GM19328 (cell line): ENCODE results near the gene IRAK2.

Experiments
- ATAC-seq: cut with Tn5 transposase; IDR thresholded peaks from one replicate; pipeline ENCODE4 v1.9.1; 2021; ENCODE audit warnings: mild to moderate bottlenecking, moderate library complexity; ENCODE audit not compliant: unreplicated experiment

The IRAK2 gene

DNA sequence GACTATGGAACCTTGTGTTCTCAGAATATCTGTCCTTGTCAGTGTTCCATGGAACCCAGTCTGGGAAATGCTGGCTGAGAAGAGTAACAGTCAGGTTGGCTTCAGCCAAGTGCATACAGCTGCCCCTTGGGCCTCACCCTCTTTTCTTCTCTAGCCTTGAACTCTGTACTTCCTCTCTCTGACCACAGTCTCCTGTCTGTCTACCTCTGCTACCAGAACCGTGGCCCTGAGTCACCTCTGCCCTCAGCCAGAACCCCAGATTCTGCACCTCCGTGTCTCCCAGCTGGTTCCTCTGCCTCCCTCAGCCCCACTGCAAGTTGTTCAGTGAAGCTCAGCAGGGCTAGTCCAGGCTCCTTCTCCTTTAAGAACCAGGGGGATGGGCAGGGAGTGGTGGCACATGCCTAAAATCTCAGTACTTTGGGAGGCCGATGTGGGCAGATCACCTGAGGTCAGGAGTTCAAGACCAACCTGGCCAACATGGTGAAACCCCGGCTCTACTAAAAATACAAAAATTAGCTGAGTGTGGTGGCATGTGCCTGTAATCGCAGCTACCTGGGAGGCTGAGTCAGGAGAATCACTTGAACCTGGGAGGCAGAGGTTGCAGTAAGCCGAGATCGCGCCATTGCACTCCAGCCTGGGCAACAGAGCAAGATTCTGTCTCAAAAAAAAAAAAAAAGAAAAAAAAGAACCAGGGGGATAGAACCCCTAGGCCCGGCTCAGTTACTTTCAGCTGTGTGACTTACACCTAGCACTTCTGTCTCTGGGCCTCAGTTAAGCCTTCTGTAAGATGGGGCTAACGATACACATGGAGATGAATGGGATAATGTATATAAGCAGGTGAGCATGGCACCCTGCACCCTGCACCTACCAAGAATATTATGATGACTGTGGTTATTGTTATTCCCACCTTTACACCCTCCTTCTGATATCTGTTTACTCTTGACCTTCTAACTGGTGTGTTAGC, 59.2 kb downstream of the IRAK2 start:
- ATAC-seq, result no peak

DNA sequence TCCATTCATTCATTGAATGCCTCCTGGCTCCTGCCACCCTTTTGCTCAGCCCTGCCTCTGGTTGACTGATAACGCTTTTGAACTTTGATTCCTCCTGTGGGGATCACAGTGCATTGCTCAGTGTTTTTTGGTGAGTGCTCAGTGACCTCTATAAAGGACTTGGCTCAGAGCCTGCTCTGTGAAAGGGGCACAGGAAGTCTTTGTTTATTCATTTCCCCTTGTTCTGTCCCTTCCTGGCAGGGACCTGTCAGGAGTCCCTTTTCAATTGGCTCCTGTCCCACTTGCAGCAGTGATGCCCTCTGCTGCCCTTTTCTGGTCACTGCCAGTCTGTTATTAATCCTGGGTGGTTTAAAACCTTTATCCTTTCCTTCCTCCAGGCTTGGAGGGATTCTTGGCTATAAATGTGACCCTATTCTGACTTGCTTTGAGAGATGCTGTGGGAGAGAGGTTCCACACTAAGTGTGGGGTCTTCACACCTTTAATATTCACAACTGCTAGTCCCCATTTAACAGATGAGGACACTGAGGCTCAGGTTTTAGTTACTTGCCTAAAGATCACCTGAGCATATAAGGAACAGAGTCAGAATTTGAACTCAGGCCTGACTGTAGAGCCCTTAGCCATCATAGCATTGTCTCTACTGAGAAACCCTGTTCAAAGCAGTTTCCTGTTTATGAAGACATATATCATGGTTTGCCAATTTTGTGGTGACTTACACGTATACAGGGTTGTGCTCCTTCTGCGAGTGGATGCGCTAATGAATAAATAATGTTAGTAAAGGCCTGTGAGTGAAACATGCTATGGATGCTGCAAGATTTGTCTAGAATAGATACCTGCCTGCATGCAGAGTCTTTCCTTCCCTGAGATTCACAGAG, 60.3 kb downstream of the IRAK2 start:
- ATAC-seq, result peak; percentile 38

DNA sequence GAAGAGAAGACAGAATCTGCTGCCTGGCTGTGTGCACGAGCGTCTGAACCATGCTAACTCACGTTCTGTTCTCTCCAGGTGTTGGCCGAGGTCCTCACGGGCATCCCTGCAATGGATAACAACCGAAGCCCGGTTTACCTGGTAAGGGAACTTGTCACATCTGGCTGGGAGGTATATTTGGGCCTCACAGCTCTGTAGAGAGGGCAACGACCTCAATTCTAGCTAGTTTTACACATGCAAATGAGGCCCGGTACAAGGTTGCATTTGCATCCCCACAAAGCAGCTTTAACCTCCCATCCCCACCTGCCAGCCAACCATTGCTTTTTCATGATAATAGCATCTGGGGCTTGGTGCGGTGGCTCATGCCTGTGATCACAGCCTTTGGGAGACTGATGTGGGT, 61.6 kb downstream of the IRAK2 start:
- no peak for ATAC-seq

DNA sequence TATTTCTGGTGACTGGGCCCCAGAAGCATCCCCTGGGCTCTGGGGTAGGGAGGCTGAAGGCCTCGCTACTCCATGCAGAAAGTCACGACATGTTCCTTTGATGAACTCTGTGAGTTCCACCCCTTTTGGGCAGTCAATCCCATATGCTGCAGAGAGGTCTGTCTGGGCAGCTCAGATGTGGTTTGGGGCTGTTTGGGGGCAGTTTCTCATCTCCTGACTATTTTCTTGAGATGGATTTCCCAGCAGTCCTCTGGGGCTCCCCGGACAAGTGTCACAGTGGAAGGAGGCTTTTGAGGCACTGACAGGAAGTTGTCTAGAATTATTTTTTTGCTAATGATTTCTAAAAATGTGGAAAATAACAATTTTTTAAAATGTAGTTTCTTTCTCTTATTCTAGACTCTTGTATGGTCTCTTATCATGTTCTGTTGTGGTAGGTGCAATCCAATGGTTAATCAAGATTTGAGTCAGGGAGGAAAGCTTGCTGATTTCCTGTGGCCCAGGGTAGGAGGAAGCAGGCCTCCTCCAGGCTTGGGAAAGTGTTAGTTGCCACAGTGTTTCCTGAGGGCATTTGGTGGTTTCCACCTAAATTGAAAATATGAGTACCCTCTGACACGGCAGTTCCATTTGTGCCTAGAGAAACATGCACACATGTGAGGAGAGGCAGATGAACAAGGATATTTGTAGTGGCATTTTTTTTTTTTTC, 63.7 kb downstream of the IRAK2 start:
- no peak for ATAC-seq

DNA sequence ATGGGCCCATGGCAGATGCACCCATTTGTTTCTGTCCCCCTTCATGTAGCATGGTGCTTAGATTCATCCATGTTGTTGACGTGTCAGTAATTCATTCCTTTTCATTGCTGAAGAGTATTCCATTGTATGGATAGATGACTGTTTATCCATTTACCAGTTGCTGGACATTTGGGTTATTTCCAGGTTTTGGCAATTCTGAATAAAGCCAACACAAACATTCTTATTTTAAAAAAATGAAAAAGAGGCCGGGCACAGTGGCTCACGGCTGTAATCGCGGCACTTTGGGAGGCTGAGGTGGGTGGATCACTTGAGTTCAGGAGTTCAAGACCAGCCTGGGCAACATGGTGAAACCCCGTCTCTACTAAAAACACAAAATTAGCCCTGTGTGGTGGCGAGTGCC, 64.9 kb downstream of the IRAK2 start:
- no peak for ATAC-seq

DNA sequence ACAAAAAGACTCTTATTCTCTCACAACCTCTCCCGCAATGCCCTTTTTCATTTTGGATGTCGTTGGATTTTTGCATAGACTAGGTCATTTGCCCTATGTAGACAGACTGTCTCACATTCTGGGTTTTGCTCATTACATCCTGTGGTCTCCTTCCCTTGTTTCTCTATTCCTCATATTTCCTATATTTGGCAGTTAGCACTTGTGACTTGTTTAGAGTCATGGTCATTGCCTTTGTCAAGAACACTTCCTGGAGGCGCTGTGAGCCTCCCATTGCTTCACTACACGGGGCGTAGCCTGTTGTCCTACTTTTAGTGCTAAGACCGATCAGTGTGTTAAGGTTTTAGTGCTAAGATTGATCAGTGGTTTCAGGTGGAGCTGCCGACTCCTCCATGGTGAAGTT, 67.4 kb downstream of the IRAK2 start:
- ATAC-seq, result no peak

DNA sequence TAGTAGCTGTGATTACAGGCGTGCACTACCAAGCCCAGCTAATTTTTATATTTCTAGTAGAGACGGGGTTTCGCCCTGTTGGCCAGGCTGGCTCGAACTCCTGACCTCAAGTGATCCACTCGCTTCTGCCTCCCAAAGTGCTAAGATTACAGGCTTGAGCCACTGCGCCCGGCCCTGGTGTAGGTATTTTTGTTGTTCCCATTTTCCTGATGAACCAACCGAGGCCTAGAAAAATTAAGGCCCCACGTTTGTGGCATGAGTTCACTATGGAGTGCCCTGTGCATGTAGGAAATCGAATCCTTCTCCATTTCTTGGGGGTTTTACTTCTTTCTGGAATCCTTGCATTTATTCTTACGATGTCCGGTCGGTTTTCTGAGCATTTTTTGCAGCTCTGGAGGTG, 69.3 kb downstream of the IRAK2 start:
- no peak for ATAC-seq

DNA sequence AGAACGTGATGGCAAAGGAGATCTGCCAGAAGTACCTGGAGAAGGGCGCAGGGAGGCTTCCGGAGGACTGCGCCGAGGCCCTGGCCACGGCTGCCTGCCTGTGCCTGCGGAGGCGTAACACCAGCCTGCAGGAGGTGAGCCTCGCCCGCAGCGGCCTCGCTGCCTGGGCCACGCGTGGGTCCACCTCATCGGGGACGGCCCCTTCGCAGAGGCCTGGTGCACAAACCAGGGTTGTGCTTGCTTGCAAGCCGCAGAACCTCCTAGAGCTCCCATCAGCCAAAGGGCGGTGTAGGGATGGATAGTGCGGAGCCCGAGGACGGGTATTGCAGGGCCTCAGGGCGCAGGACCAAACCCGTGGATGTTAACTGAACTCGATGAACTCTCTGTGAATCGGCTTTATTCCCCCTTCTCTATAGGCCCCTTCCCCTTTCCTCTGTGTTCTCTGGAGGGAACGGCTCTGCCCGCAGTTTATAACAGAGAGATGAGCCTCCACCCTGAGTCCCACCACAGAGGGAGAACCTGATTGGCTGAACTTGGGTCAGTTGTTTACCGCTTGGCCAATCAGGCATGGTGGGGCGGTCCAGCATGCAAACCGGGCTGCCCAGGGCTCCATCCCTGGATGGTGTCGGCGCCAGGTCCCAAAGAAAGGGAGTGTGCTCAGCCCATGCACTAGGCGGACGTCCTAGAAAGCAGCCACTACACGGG, 70.0 kb downstream of the IRAK2 start:
- no peak for ATAC-seq

DNA sequence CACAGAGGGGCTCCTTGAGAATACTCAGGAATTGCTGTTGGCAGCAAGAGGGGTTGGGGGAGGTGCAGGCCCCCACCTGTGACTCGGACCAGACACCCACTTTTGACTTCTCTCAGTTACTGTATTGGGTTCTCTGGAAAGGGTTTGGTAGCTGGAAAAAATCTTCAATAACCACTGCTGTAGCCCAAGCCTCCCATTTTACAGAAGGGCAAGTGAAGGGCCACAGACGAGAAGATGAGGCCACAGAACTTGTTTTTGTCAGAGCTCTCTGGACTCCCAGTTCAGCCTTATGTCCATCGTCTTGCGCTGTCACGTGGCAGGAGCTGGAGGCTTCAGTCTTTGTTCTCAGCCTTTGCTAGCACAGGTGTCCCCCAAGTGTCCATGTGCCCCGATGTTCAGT, 70.8 kb downstream of the IRAK2 start:
- no peak for ATAC-seq

DNA sequence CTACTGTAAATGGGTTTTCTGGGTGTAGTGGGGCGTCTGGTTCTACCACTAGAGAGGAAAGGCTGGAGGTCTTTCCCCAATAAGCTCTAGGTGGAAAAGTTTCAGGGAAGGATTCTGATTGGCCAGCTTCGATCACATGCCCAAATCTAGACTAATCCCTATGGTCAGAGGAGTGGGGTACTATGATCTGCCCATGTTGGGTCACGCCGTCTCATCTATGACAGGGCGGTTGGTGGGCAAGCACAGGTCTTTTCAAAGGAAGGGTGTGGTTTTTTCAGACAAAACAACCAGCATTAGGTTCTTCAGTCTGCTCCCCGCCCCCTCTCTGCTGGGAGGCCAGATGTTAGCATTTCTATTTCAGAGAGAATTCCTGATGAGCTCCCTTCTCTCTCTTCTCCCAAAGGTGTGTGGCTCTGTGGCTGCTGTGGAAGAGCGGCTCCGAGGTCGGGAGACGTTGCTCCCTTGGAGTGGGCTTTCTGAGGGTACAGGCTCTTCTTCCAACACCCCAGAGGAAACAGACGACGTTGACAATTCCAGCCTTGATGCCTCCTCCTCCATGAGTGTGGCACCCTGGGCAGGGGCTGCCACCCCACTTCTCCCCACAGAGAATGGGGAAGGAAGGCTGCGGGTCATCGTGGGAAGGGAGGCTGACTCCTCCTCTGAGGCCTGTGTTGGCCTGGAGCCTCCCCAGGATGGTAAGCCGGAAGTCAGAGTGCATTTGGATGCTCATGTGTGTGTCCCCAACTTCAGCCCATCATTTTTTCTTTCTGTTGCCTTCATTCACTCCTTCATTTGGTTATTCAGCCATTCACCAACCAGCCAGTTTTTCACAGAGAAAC, 73.8 kb downstream of the IRAK2 start:
- ATAC-seq, result no peak

DNA sequence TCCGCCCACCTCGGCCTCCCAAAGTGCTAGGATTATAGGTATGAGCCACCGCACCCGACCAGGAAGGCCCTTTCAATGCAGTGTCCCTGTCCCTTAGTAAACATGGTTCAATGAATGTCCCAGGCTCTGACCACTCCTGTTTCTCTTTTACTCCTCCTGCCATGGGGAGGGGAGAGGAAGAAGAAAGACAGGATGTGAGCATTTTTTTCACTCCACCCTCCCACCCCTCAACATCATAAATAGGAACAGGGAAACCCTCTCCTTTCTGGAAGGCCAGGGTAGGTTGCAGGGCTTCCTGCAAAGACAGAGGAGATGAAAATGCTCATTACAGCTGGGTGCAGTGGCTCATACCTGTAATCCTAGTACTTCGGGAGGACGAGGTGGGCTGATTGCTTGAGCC, 76.1 kb downstream of the IRAK2 start:
- no peak for ATAC-seq

DNA sequence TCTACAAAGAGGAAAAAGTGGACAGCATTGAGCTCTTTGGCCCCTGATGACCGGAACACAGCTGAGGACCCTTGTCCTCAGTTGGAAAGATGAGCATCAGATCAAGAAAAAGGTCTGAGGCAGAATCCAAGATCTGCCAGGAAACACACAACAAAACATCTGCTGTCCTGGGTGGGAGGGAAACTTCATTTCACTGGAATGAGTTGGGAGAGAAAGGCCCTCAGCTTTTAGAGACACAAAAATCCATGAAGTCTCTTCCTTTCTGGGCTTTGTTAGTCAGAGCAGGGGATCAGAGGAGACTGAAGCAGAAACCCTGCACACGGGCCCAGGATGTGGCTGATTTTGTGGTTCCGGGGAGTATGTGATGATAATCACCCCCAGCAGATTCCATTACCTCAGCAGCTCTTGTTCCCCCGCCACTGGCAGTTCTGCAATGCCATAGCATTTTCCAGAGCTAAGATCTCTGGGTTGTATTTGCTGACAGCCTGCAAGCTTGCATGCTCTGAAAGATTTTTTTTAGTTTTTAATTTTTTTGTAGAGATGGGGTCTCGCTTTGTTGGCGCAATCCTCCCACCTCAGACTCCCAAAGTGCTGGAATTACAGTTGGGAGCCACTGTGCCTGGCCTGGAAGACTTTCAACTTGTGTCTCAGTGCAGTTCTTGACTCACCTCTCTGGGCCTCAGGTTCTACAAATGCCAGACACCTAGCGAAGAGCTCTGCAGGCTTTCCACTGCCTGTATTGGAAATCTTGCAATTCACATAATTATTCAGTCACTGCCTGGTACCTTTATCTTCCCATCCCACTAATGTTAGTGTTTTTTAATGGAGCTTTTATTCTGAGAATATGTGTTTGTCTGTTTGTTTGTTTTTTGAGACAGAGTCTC, 77.7 kb downstream of the IRAK2 start:
- ATAC-seq, result no peak

DNA sequence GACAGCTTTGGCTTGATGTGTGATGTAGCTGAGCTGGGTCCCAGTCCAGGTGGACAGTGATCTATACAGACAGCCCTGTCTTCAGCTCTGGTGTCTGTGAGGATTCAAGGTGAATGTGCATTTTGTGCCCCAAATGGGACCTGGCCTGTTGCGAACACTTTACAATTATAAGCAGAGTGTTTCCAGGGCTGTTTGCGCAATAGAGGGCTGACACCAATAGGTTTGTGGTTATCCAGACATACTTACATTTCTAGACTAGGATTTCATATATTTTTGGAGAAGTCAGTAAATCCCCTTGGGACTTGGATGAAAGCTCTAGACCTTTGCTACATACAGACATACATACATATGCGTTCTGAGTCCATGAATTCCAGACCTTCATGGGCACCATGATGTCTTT, 79.3 kb downstream of the IRAK2 start:
- ATAC-seq, result no peak

DNA sequence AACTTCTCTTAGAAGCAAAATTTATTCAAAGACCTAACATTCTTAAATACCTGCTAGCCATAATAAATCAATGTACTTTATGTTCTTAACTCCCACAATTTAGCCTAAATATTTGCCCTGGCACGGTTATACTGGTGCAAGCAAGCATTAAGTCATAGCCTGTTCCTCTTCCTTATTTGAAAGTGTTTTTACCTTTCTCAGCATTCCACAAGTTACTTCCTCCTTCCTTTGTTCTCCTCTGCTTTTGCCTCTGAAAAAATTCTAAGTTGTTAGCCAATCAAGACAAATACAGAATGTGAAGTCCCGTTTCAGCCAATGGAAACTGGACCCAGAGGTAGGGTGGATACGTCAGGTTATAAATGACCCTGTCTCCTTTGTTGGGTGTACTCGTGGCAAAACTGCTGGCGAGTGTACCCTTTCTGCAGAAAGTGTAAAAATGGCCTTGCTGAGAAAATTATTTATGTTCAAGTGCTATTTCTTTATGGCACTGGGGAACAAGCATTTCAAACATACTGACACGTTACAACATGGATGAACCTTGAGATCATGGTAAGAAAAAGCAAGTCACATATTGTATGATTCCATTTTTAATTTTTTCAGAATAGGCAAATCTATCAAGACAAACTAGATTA, 80.5 kb downstream of the IRAK2 start:
- no peak for ATAC-seq

DNA sequence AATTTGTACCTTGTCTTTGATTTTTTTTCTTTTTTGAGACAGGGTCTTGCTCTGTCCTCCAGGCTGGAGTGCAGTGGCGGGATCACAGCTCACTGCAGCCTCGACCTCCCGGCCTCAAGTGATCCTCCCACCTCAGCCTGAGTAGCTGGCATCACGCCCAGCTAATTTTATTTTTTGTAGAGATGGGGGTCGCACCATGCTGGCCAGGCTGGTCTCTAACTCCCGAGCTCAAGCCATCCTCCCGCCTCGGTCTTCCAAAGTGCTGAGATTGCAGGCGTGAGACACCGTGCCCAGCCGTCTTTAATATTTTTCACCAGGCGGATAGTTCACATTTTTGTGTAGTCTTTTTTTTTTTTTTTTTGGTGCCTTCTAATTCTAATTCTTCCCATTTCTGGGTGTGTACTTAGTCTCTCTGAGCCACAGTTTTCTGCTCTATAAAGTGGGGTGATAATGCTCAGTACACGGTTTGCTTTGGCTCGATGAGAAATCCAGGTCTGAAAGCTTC, 83.0 kb downstream of the IRAK2 start:
- ATAC-seq, result no peak

DNA sequence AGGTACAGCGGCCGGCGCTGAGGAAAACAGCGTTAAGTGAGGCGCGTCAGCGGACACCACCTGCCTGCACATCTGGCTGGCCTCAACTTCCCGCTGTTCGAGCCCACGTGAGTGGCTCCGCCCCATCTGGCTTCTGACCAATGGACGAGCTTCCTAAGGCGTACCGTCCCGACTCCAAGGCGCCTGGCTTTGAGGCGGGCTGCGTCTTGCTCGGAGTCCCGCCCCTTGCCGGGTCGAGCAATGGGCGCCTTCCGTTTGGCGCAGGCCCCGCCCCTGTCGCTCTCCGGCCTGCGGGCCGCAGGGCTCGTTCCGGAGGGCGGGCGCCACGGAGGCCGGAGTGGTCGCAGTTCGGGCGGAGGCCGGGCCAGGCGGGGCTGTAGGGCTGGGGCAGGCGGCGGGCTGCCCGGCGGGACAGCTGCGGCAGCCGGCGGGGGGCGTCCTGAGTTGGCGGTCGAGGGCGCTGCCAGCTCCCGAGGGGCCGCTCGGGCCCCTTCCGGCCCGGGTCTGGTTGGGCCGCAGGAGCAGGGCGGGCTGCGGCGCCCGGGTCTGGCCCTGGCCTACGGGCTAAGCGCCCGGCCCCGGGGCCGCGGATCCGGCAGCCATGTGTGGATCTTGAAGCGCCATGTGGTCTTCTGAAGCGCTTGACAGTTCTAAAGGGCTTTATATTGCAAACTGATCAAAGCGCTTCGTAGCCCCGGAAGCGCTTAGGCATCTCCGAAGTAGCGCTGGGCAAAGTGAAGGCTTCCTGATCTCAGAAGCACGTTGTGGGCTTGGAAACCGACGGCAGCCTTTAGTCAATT, 83.7 kb downstream of the IRAK2 start, which contains the start of gene TATDN2:
Gene TATDN2 (plus strand): TSS at position 276 of the 800 bp plus-strand sequence. CDS start 742 bp downstream, outside the sequence.
- ATAC-seq, result peak; percentile 97
